Measurements from ENCODE around the gene EEIG2. TPM values are rescaled to one million over a fixed set of nuclear protein-coding genes. Genes with fewer than 3 reads are reported as not detected.
A peak's percentile ranks its signal among the peaks of the same experiment; 100 is the strongest.

EEIG2 gene
- total and polyA plus RNA-seq, 9 of the 15 experiments (the other 6 are each of a cell fraction or from before 2014, with no cell fraction given): 6.1 to 26.9 (median 15.2) TPM

GRCh38 chr1:108570128-108570527 is 10.2 kb downstream of the EEIG2 start (continued):
- TF ChIP-seq REST (IDR thresholded peaks at IDR 0.05; ENCODE audit: borderline replicate concordance) (peak; percentile 61; the same call in 1 of the 2 replicates), REST (CRISPR knock-in tag; IDR thresholded peaks at IDR 0.05; ENCODE audit: low read depth) (no peak), MIER1 (IDR thresholded peaks at IDR 0.05; ENCODE audit: low read depth) (no peak), E2F4 (CRISPR knock-in tag; IDR thresholded peaks at IDR 0.05; ENCODE audit: low read depth) (no peak), OTX1 (CRISPR knock-in tag; IDR thresholded peaks at IDR 0.05) (no peak), FOXA1 (IDR thresholded peaks at IDR 0.05; ENCODE audit: borderline replicate concordance) (no peak), RFX7 (CRISPR knock-in tag; IDR thresholded peaks at IDR 0.05) (no peak), LCOR (CRISPR knock-in tag; IDR thresholded peaks at IDR 0.05) (no peak), TBL1XR1 (IDR thresholded peaks at IDR 0.05; ENCODE audit: low read length in 2 of 2) (no peak), SMC3 (conservative IDR thresholded peaks at IDR 0.05; ENCODE audit: insufficient read depth, low read depth, low read length) (peak; percentile 44; the same call in 1 of the 2 replicates), EHMT2 (IDR thresholded peaks at IDR 0.05) (peak; percentile 47), ATF1 (CRISPR knock-in tag; IDR thresholded peaks at IDR 0.05) (no peak), ATF1 (tag; IDR thresholded peaks at IDR 0.05) (no peak), ZNF77 (CRISPR knock-in tag; IDR thresholded peaks at IDR 0.05) (no peak), ATF3 (IDR thresholded peaks at IDR 0.05) (no peak), ATF3 (CRISPR knock-in tag; conservative IDR thresholded peaks at IDR 0.05) (no peak), KAT8 (IDR thresholded peaks at IDR 0.05; ENCODE audit: low read depth) (no peak)
- TF ChIP-seq, protein P1, sequence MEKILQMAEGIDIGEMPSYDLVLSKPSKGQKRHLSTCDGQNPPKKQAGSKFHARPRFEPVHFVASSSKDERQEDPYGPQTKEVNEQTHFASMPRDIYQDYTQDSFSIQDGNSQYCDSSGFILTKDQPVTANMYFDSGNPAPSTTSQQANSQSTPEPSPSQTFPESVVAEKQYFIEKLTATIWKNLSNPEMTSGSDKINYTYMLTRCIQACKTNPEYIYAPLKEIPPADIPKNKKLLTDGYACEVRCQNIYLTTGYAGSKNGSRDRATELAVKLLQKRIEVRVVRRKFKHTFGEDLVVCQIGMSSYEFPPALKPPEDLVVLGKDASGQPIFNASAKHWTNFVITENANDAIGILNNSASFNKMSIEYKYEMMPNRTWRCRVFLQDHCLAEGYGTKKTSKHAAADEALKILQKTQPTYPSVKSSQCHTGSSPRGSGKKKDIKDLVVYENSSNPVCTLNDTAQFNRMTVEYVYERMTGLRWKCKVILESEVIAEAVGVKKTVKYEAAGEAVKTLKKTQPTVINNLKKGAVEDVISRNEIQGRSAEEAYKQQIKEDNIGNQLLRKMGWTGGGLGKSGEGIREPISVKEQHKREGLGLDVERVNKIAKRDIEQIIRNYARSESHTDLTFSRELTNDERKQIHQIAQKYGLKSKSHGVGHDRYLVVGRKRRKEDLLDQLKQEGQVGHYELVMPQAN (IDR thresholded peaks at IDR 0.05; ENCODE audit: borderline replicate concordance): peak; percentile 21; the same call in 1 of the 2 replicates

All from K562 (cell line).